ENCODE data around the gene NCAM2. TPM values are rescaled to one million over a fixed set of nuclear protein-coding genes. Genes with fewer than 3 reads are reported as not detected.

The NCAM2 gene
- polyA plus RNA-seq, 3 donors = not detected

GRCh38 chr21:21052672-21053071, 54.5 kb downstream of the NCAM2 start:
- Histone ChIP-seq H3K4me1 (ENCODE audit: control insufficient read depth in 1 of 2, insufficient read depth in 2 of 2, low read length in 2 of 2) (peaks cover 25 to 29% of the 10 kb centered on the region in 2 donors), H3K27ac (ENCODE audit: low read depth in 1 of 2, low read length in 2 of 2) (no peak overlapping the region), H4K20me1 (ENCODE audit: insufficient read depth, low read length) (no peaks in the 10 kb centered on the region), H3K9ac (ENCODE audit: insufficient read depth, low read length, poor library complexity, severe bottlenecking) (no peak overlapping the region), H3K79me2 (ENCODE audit: insufficient read depth, low read length) (no peaks in the 10 kb centered on the region), H3K27me3 (ENCODE audit: control insufficient read depth in 2 of 2, insufficient read depth in 2 of 2, low read length in 2 of 2) (no peaks in the 10 kb centered on the region), H3K36me3 (replicated peaks in 1 of 2; ENCODE audit: control insufficient read depth in 1 of 2, insufficient read depth in 2 of 2, low read length in 2 of 2) (no peaks in the 10 kb centered on the region), H3K9me3 (replicated peaks in 1 of 2; ENCODE audit: control insufficient read depth in 1 of 2, insufficient read depth in 1 of 2, low read length in 2 of 2) (no peaks in the 10 kb centered on the region), H3K4me2 (replicated peaks; ENCODE audit: extremely low read depth, low read length, poor library complexity, severe bottlenecking) (no peak overlapping the region), H2AFZ (ENCODE audit: insufficient read depth, low read depth, low read length, poor library complexity, severe bottlenecking) (no peak overlapping the region), H3K4me3 (replicated peaks in 1 of 3; ENCODE audit: low read depth in 2 of 3, low read length in 3 of 3) (no peak overlapping the region)
- Mint-ChIP-seq H3K4me3 (no peak overlapping the region), H3K36me3 (no peaks in the 10 kb centered on the region), H3K9me3 (peaks cover 0 to 7% (median 4%) of the 10 kb centered on the region in 7 donors), H3K27me3 (ENCODE audit: low read depth in 3 of 3) (no peaks in the 10 kb centered on the region), H3K4me1 (peaks cover 36% of the 10 kb centered on the region), H3K27ac (no peak overlapping the region)
- no CpG with 5 or more reads among the region's 2 CpGs for WGBS (ENCODE audit: insufficient coverage)
- no peak for TF ChIP-seq CTCF (IDR thresholded peaks at IDR 0.05)
- intact Hi-C loops (cut with micrococcal nuclease) = no loop called here
- no peak for DNase-seq

DNA sequence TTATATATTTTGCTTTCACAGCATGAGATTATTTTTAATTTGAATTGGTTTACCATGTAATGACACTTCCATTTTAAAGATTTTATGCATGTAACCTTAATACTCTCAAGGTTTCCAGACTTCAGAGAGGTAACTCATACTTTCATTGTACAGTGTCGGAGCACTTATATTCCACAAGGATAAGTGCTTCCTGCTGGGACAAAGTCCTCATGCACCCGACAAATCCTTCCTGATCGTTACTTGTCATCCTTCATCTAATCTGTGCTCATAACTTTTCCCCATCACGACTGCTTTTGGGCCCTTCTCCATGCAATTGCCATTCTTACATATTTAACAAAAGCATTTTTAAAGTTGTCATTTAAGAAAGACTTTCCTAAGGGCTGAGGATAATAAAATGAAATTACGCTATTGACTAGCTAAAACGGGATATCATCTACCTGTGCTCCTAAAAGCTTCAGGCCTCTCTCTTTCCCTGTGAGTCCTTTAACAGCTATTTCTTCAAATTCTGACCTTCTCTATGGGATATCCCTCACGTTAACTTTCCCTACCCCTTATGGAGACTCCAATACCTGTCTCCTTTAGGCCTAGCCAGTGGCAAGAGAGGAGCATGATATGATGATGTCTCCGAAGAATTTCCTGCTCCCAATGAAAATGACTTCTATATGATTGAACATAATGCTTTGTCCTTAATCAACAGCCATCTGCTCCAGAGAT, 59.3 kb downstream of the NCAM2 start:
- no peak overlapping the region for H3K27ac Mint-ChIP-seq
- Histone ChIP-seq H3K4me1 (ENCODE audit: control insufficient read depth in 1 of 2, insufficient read depth in 2 of 2, low read length in 2 of 2) (peaks cover under 1 to 2% of the 10 kb centered on the region in 2 donors), H3K27me3 (ENCODE audit: control insufficient read depth in 2 of 2, insufficient read depth in 2 of 2, low read length in 2 of 2) (no peaks in the 10 kb centered on the region), H3K4me3 (replicated peaks in 1 of 3; ENCODE audit: low read depth in 2 of 3, low read length in 3 of 3) (no peak overlapping the region), H3K4me2 (replicated peaks; ENCODE audit: extremely low read depth, low read length, poor library complexity, severe bottlenecking) (no peak overlapping the region), H2AFZ (ENCODE audit: insufficient read depth, low read depth, low read length, poor library complexity, severe bottlenecking) (no peak overlapping the region), H3K9ac (ENCODE audit: insufficient read depth, low read length, poor library complexity, severe bottlenecking) (no peak overlapping the region), H3K79me2 (ENCODE audit: insufficient read depth, low read length) (no peaks in the 10 kb centered on the region), H3K36me3 (replicated peaks in 1 of 2; ENCODE audit: control insufficient read depth in 1 of 2, insufficient read depth in 2 of 2, low read length in 2 of 2) (no peaks in the 10 kb centered on the region), H3K9me3 (replicated peaks in 1 of 2; ENCODE audit: control insufficient read depth in 1 of 2, insufficient read depth in 1 of 2, low read length in 2 of 2) (no peaks in the 10 kb centered on the region), H4K20me1 (ENCODE audit: insufficient read depth, low read length) (no peaks in the 10 kb centered on the region), H3K27ac (ENCODE audit: low read depth in 1 of 2, low read length in 2 of 2) (no peak overlapping the region)
- intact Hi-C loops (cut with micrococcal nuclease) = no loop called here
- no peak for TF ChIP-seq CTCF (IDR thresholded peaks at IDR 0.05)
- DNase-seq = no peak
- WGBS (ENCODE audit: insufficient coverage) = 100% methylated on average over 3 of the region's 8 CpGs
- H3K27me3 Mint-ChIP-seq (ENCODE audit: low read depth in 3 of 3) = no peaks in the 10 kb centered on the region
- no peaks in the 10 kb centered on the region for H3K36me3 Mint-ChIP-seq
- peaks cover 0 to 3% (median 1%) of the 10 kb centered on the region in 7 donors for H3K9me3 Mint-ChIP-seq
- H3K4me1 Mint-ChIP-seq = peaks cover 9% of the 10 kb centered on the region
- H3K4me3 Mint-ChIP-seq = no peak overlapping the region

Data from CD14-positive monocyte (primary cell).